ENCODE measurements around the gene VWA5B1. TPM values are rescaled to one million over a fixed set of nuclear protein-coding genes. Genes with fewer than 3 reads are reported as not detected.

VWA5B1 gene
- total RNA-seq, 1 donor from 2014 or later = not detected

GRCh38 chr1:20348326-20348915 lies 57.7 kb downstream of the VWA5B1 start:
- no peak for DNase-seq

GRCh38 chr1:20349561-20349960 lies 58.9 kb downstream of the VWA5B1 start:
- no peak for DNase-seq

GRCh38 chr1:20349971-20350370 lies 59.3 kb downstream of the VWA5B1 start:
- no peak for DNase-seq

DNA sequence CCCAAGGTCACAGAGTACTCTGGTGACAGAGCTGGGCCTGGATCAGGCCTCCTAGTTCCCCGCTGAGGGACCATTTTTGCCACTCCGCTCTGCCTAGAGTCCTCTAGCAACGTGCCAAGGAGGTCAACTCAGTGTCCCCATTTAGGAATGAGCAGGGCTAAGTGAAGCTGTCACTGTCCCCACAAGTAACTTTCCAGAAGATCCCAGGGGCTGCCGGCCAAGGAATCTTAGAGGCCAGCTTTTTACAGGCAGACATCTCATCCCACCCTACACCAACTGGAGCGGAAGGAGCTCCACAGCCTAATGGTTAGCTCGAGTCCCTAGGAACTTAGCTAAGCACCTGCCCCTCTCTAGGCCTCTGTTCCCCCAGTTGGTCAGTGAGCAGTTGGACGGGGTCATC lies 59.7 kb downstream of the VWA5B1 start:
- no peak for DNase-seq

DNA sequence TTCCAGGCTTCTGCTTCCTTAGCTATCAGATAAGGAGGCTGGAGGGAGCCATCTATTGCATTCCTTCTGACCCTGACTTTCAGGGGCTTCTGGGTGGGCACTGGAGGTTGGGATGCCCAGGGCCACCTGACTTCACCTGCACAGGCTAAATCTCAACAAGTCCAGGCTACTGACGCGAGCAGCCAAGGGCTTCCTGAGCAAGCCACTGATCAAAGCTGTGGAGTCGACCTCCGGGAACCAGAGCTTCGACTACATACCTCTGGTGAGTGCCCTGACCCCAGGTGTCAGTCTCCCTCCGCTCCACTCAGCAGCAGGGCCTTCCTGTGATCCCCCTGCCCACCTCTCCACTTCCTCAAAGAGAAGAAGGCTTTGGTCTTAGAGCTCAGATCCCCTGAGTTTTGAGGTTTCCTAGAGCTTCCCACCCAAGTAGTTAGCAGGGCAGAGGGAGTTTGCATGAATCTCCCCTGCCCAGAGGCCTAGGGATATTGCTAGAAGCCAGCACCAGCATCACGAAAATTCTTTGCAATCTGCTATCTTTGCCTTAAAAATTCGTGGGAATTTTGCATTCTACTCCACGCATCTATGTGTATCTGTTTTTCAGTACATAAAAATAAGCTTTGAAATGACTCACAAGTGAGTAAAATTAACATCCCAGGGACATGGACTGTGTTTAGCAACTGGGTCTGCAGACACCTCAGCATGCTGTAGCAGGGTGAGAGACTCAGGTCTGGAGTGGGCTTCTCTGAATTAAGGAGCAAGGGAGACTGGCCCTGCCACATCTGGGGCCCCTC lies 61.4 kb downstream of the VWA5B1 start:
- no peak for DNase-seq

DNA sequence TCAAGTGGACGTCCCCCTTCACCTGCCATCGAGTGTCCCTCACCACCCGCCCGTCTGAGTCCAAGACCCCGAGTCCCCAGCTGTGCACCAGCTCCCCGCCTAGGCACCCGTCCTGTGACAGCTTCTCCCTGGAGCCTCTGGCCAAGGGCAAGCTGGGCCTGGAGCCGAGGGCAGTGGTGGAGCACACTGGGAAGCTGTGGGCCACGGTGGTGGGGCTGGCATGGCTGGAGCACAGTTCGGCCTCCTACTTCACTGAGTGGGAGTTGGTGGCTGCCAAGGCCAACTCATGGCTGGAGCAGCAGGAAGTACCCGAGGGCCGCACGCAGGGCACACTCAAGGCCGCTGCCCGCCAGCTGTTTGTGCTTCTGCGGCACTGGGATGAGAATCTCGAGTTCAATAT lies 63.2 kb downstream of the VWA5B1 start:
- no peak for DNase-seq

DNA sequence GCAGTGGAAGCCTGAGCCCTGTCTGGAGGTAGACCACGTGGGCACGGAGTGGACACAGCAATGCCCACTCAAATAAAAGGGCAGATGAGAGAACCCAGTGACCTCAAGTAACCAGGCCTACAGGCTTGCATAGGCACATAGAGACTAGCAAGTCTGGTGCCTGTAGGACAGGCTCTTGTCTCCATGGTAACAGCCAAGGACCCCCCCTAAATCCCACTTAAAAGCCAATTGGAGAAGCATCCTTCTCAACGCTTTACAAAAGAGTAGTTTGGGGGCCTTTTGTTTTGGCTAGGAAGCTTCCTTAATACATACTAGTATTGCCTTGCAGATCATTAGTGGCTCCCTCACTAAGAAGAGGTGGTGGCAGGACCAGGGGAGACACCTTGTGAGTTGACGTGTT lies 63.9 kb downstream of the VWA5B1 start:
- no peak for DNase-seq

GRCh38 chr1:20355101-20355827 lies 64.6 kb downstream of the VWA5B1 start:
- no peak for DNase-seq

DNA sequence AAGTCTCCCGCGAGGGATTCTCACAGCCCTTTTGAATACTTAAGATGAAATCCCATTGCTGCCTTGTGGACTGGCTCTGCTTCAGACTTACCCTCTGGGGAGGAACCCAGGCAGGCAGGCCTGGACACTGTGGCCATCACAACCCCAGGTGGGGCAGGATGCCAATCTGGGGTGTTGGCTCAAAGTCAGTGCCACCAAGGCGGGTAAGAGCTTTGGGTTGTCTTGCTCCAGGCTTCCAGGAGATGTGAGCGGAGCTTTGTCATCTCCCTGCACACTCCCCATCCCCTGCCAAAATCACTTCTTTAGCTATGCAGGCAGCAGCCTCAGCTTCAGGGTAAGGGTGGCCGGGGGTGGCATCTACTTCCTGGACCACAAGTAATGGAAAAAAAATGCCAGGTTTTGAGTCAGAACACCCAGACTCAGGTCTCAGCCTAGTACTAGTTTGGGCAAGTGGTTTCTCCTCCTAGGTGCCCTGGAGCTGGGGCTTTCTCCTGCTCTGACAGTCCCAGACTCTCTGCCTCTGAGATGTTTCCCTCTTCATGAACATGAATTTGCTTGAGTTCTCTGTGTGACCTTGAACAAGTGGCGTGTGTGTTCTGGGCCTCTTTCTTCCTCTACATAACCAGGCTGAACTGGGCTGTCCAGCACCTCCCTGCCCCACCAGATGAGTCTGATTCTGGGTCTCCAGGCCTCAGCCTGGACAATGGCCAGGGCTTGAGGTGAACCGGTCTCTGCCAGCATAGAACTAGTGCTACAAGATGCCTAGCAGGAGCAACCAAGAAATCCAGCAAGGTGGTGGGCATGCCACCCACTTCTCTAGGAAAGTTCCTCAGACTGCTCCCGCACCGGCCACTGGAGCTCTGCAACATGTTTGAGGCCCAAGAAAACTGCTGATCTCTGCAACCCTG lies 65.4 kb downstream of the VWA5B1 start:
- DNase-seq = no peak

DNA sequence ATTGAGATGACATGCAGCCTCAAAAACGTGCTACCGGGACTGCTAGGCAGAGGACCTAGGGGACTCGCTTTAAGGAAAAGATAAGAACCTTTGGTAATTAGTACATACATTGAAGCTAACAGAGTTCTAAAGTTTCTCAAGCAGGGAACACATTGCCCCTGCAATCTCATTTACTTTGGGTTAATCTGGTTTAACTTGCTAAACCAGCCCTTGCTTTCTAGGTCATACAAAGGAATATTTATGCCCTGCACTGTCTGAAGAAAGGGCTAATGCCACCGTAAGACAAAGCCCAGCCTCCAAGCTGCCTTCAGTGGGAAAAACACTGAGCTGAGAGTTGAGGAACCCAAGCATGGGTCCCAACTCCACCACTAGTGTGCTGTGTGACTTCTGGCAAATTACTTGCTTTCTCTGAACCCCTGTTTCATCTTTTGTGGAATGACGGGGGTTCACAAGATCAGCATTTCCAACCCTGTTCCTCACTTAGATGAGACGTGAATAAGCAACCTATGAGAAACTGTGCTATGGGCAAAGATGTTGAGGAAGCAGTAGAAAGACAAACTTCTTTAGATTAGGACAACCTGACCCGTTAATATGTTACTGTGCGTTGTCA lies 66.3 kb downstream of the VWA5B1 start:
- DNase-seq = no peak

DNA sequence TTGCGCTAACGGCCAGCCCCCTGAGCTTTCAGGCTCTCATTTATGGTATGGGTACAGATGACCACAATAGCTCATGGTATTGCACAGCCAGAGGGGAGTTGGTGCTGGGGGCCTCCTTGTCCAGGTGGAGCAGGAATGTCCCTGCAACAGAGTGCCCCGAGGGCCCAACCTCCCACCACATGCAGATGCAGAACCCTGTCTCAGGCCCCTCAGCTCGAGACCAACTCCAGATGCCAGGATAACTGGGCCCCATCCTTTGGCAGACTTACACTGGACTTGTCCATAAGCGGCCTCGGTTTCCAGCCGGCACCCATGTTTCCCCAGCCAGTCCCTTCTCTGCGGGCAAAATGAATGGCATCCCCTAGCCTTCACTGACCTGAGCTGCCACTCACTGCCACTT lies 67.1 kb downstream of the VWA5B1 start:
- DNase-seq = no peak

DNA sequence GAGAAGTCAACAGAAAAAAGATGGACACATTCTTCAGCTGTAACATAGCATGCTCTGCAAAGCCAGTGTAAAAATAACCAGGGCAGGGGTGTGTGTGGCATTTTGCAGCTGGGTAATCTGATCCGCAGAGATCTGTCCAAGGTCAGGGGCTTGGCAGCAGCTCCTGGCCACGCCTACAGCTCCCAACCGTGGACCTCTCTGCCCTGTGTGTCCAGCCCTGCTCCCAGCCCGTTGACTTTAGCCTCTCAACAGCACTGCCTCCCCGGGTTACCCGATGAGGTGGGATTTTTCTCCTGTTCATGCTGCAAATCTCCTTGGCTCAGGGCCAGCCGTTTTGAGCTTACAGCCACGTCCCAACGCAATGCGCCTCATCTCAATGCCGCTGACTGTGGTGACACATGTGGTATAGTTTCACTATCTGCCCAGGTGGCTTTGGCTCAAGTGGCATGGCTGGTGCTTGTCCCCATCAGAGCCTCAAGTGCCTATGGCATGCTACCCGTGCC lies 68.1 kb downstream of the VWA5B1 start:
- no peak for DNase-seq

GRCh38 chr1:20359451-20360330 lies 69.0 kb downstream of the VWA5B1 start:
- no peak for DNase-seq

DNA sequence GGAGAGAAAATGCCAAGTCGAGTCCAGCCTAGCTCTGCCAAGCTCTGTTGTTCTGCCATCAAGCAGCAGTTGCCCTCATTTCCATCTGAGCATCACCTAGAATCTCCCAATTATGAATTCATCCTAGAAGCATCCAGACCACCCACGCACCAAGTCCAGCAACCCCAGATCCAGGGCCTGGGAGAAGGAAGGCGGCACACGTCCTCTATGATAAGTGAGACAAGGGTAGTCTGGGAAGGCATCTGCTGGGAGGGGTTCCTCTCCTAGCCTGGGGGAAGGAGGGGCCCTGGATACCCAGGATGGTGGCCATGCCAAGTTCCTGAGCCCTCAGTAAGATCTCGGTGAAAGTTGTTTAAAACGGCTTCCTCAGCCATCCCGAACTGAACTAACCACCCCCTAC lies 70.7 kb downstream of the VWA5B1 start:
- no peak for DNase-seq

GRCh38 chr1:20361805-20362381 lies 71.2 kb downstream of the VWA5B1 start:
- DNase-seq = peak; percentile 61

DNA sequence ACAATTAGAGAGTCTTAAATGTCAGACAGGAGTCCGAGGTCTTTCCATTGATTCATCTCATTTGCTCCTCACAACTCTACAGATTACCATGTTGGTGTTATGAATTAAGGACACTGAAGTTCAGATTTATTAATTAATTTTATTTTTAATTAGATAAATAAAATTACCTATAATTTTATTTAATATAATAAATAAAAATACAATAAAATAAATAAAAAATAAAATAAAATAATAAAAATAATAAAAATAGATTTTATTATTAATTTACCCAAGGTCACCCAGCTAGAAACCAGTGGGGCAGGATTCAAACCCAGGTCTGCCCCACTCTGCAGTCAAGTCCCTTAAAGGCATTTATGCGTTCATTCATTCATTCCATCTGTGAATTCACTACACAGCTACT lies 72.2 kb downstream of the VWA5B1 start:
- no peak for DNase-seq

- DNase-seq = no peak
Observed at GRCh38 chr1:20365421-20366055, 74.9 kb downstream of the VWA5B1 start.

- no peak for DNase-seq
Observed at GRCh38 chr1:20366056-20366462, 75.4 kb downstream of the VWA5B1 start.

- no peak for DNase-seq
Observed at GRCh38 chr1:20366463-20367115, 75.9 kb downstream of the VWA5B1 start.
